Hepatocyte (in vitro differentiated cells): ENCODE measurements around the gene PKN2. TPM values are rescaled to one million over a fixed set of nuclear protein-coding genes. Genes with fewer than 3 reads are reported as not detected.
"Not testable (repeated sequence)": the region's sequence is repeated elsewhere in the genome, so short reads cannot be mapped to it uniquely, and the experiment has no call there.

ENCODE experiments used
- DNase-seq: peaks from one replicate; pipeline ENCODE4 v3.0.0-alpha.2; 2016; ENCODE audit warnings: low spot score
- H2AFZ ChIP-seq: fragments of 200-600 bp; sonication (generic); 2 replicates; pipeline ENCODE4 v1.6.0; 2016; ENCODE audit warnings: antibody characterized with exemption, mild to moderate bottlenecking
- H3K27ac ChIP-seq: fragments of 200-600 bp; sonication (generic); 2 replicates; pipeline ENCODE4 v1.5.1; 2016; ENCODE audit warnings: mild to moderate bottlenecking
- H3K27me3 ChIP-seq: fragments of 200-600 bp; sonication (generic); 2 replicates; pipeline ENCODE4 v1.6.1; 2016
- H3K36me3 ChIP-seq: fragments of 200-600 bp; sonication (generic); replicated peaks from 2 replicates; pipeline ENCODE4 v1.5.1; 2016; ENCODE audit warnings: low read depth; ENCODE audit not compliant: insufficient read depth
- H3K4me1 ChIP-seq: fragments of 200-600 bp; sonication (generic); 2 replicates; pipeline ENCODE4 v1.5.1; 2016; ENCODE audit warnings: mild to moderate bottlenecking, moderate library complexity; ENCODE audit not compliant: insufficient read depth
- H3K4me2 ChIP-seq: fragments of 200-600 bp; sonication (generic); 2 replicates; pipeline ENCODE4 v1.6.0; 2016
- H3K4me3 ChIP-seq: fragments of 200-600 bp; sonication (generic); 2 replicates; pipeline ENCODE4 v1.5.1; 2016; ENCODE audit warnings: mild to moderate bottlenecking
- H3K79me2 ChIP-seq: fragments of 200-600 bp; sonication (generic); 2 replicates; pipeline ENCODE4 v1.6.0; 2017; ENCODE audit warnings: mild to moderate bottlenecking
- H3K9me2 ChIP-seq: fragments of 200-600 bp; sonication (generic); replicated peaks from 2 replicates; pipeline ENCODE4 v1.6.0; 2017; ENCODE audit warnings: mild to moderate bottlenecking; ENCODE audit not compliant: insufficient read depth
- H3K9me3 ChIP-seq: fragments of 200-600 bp; sonication (generic); 2 replicates; pipeline ENCODE4 v1.5.1; 2016; ENCODE audit warnings: low read depth, mild to moderate bottlenecking
- H4K20me1 ChIP-seq: fragments of 200-600 bp; sonication (generic); 2 replicates; pipeline ENCODE4 v1.6.0; 2016; ENCODE audit warnings: mild to moderate bottlenecking; ENCODE audit not compliant: insufficient read depth, poor library complexity, severe bottlenecking
- EZH2 ChIP-seq: fragments of 200-600 bp; sonication (generic); IDR thresholded peaks from 2 replicates; pipeline ENCODE4 v1.6.1; 2016; ENCODE audit warnings: antibody characterized with exemption, mild to moderate bottlenecking, borderline replicate concordance
- EZH2phosphoT487 ChIP-seq: fragments of 200-600 bp; sonication (generic); IDR thresholded peaks from one replicate; pipeline ENCODE4 v1.6.1; 2018; ENCODE audit warnings: antibody characterized with exemption, mild to moderate bottlenecking, low read depth, moderate library complexity; ENCODE audit not compliant: unreplicated experiment, severe bottlenecking
- WGBS: methylation state at CpG from one replicate; pipeline ENCODE4 v1.1.6; 2016; ENCODE audit warnings: low lambda C conversion rate; ENCODE audit errors: missing lambda C conversion rate; 5-methylcytosine and 5-hydroxymethylcytosine counted together
- polyA plus RNA-seq: library from polyadenylated mRNA; unstranded; fragments of >200 nt; fragmentation: Nextera tagmentation; extraction: Ambion mirVana; gene quantifications from 2 replicates; pipeline ENCODE4 v1.2.1, GENCODE V29; 2016
- total RNA-seq: library from RNA; depleted of rRNA; stranded (reverse); fragments of >200 nt; gene quantifications from 2 replicates; pipeline ENCODE4 v1.2.3, GENCODE V29; 2014
- TF ChIP-seq, protein P1 (sequence below): fragments of 200-600 bp; sonication (generic); IDR thresholded peaks from 2 replicates; pipeline ENCODE4 v1.5.1; 2016; ENCODE audit warnings: antibody characterized with exemption, mild to moderate bottlenecking; ENCODE audit not compliant: poor library complexity

The PKN2 gene
- total and polyA plus RNA-seq, 2 experiments from 2014 or later: 16.4 to 54.0 TPM

DNA sequence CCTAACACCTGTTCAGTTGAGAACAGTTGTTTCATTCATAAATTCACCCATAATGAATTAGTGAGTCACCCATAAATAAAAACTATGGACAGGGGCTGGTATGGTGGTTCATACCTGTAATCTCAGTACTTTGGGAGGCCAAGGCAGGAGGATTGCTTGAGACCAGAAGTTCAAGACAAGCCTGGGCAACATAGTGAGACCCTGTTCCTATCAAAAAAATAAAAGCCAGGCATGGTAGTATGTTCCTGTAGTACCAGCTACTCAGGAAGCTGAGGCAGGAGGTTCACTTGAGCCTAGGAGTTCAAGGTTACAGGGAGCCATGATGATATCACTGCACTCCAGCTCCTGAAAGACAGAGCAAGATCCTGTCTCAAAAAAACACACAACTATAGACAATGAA is 128.3 kb downstream of the PKN2 start:
- Histone ChIP-seq H3K9me3 (no peaks in the 10 kb centered on the region), H3K4me1 (no peaks in the 10 kb centered on the region), H3K27ac (no peak overlapping the region), H3K4me3 (no peak overlapping the region), H4K20me1 (no peaks in the 10 kb centered on the region), H3K79me2 (no peaks in the 10 kb centered on the region), H3K4me2 (no peak overlapping the region), H3K27me3 (no peaks in the 10 kb centered on the region), H3K36me3 (peaks cover 3% of the 10 kb centered on the region), H3K9me2 (no peaks in the 10 kb centered on the region), H2AFZ (no peak overlapping the region)
- DNase-seq: no peak
- TF ChIP-seq EZH2 (no peak), EZH2phosphoT487 (no peak)
- TF ChIP-seq, protein P1, sequence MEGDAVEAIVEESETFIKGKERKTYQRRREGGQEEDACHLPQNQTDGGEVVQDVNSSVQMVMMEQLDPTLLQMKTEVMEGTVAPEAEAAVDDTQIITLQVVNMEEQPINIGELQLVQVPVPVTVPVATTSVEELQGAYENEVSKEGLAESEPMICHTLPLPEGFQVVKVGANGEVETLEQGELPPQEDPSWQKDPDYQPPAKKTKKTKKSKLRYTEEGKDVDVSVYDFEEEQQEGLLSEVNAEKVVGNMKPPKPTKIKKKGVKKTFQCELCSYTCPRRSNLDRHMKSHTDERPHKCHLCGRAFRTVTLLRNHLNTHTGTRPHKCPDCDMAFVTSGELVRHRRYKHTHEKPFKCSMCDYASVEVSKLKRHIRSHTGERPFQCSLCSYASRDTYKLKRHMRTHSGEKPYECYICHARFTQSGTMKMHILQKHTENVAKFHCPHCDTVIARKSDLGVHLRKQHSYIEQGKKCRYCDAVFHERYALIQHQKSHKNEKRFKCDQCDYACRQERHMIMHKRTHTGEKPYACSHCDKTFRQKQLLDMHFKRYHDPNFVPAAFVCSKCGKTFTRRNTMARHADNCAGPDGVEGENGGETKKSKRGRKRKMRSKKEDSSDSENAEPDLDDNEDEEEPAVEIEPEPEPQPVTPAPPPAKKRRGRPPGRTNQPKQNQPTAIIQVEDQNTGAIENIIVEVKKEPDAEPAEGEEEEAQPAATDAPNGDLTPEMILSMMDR: no peak

DNA sequence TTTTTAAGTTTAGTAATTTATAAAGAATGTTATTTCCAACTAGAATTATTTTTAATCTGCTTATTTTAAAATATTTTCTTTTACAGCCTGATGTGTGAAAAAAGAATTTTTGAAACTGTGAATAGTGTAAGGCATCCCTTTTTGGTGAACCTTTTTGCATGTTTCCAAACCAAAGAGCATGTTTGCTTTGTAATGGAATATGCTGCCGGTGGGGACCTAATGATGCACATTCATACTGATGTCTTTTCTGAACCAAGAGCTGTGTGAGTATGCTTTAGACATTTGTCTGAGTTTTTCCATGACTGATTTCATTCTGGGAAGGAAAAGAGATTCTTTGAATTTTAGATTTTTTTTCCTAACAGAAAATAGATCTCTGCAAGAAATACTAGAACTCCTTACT is 129.4 kb downstream of the PKN2 start:
- Histone ChIP-seq H3K4me1 (no peaks in the 10 kb centered on the region), H3K27ac (no peak overlapping the region), H3K36me3 (no peaks in the 10 kb centered on the region), H3K9me3 (no peaks in the 10 kb centered on the region), H3K4me2 (no peak overlapping the region), H3K27me3 (no peaks in the 10 kb centered on the region), H4K20me1 (no peaks in the 10 kb centered on the region), H3K9me2 (no peaks in the 10 kb centered on the region), H2AFZ (no peak overlapping the region), H3K4me3 (no peak overlapping the region), H3K79me2 (no peaks in the 10 kb centered on the region)
- 100% methylated on average over 1 of the region's 1 CpG for WGBS
- TF ChIP-seq EZH2phosphoT487 (no peak), EZH2 (no peak)
- TF ChIP-seq, protein P1: no peak
- DNase-seq: no peak

DNA sequence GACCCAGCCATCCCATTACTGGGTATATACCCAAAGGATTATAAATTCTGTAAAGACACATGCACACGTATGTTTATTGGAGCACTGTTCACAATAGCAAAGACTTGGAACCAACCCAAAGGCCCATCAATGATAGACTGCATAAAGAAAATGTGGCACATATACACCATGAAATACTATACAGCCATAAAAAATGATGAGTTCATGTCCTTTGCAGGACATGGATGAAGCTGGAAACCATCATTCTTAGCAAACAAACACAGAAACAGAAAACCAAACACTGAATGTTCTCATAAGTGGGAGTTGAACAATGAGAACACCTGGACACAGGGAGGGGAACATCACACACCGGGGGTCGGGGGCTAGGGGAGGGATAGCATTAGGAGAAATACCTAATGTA is 135.6 kb downstream of the PKN2 start:
- not testable (repeated sequence) for H2AFZ ChIP-seq, H3K36me3 ChIP-seq, DNase-seq, H3K4me2 ChIP-seq, H3K4me3 ChIP-seq, H3K79me2 ChIP-seq, H3K27me3 ChIP-seq, H3K27ac ChIP-seq, H3K9me3 ChIP-seq, H3K4me1 ChIP-seq, H3K9me2 ChIP-seq, H4K20me1 ChIP-seq
- WGBS: 94% methylated on average over 3 of the region's 3 CpGs

DNA sequence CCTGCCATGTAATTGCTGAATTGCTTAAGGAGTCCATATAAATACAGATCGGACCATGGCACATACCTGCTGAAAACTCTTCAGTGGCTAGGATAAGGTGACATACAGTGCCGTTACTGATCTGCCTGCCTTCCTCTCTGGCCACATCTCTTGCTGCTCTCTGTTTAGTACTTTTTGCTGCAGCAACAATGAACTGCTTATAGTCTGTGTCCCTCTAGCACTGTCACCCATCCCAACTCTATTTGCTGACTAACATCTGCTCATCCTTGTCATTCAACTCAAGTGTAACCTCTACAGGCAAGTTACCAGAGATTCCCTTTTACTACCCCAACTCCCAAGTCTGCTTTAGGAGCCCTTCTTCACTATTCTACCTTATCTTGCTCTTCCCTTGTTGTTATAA is 141.6 kb downstream of the PKN2 start:
- Histone ChIP-seq H3K79me2 (no peaks in the 10 kb centered on the region), H3K27ac (no peak overlapping the region), H3K4me2 (no peak overlapping the region), H3K27me3 (no peaks in the 10 kb centered on the region), H4K20me1 (no peaks in the 10 kb centered on the region), H3K9me2 (no peaks in the 10 kb centered on the region), H2AFZ (no peak overlapping the region), H3K9me3 (no peaks in the 10 kb centered on the region), H3K4me3 (no peak overlapping the region), H3K4me1 (no peaks in the 10 kb centered on the region), H3K36me3 (no peaks in the 10 kb centered on the region)
- TF ChIP-seq, protein P1: no peak
- TF ChIP-seq EZH2phosphoT487 (no peak), EZH2 (no peak)
- no peak for DNase-seq
- 93% methylated on average over 2 of the region's 2 CpGs for WGBS
